Left ventricle myocardium inferior (tissue), 1 donor: ENCODE results near the gene CFAP61. TPM values are rescaled to one million over a fixed set of nuclear protein-coding genes. Genes with fewer than 3 reads are reported as not detected.

Experiments
- DNase-seq: peaks from one replicate; pipeline ENCODE4 v3.0.0-alpha.2; 2020
- H3K27ac ChIP-seq: fragments of 200-600 bp; replicated peaks from 2 replicates; pipeline ENCODE4 v1.8.0; 2021
- H3K27me3 ChIP-seq: fragments of 200-600 bp; 2 replicates; pipeline ENCODE4 v1.8.0; 2021; ENCODE audit warnings: low read depth
- H3K36me3 ChIP-seq: fragments of 200-600 bp; 2 replicates; pipeline ENCODE4 v1.8.0; 2021
- H3K4me1 ChIP-seq: fragments of 200-600 bp; 2 replicates; pipeline ENCODE4 v1.8.0; 2021
- H3K4me3 ChIP-seq: fragments of 200-600 bp; 2 replicates; pipeline ENCODE4 v1.8.0; 2021; ENCODE audit warnings: mild to moderate bottlenecking, moderate library complexity
- H3K9me3 ChIP-seq: fragments of 200-600 bp; replicated peaks from 2 replicates; pipeline ENCODE4 v1.8.0; 2021
- CTCF ChIP-seq: fragments of 200-600 bp; IDR thresholded peaks from 2 replicates; pipeline ENCODE4 v1.8.0; 2021; ENCODE audit warnings: antibody characterized with exemption, mild to moderate bottlenecking, borderline replicate concordance
- intact Hi-C: fragments of 100-400 bp; cut with micrococcal nuclease; formaldehyde crosslinking; loops from one replicate; pipeline ENCODE4 v1.11.0; 2022
- total RNA-seq: library from RNA; stranded (reverse); fragmentation: NEBNext Ultra II Directional; extraction: Animal tissue kit (Norgen Biotek cat#: 25700); gene quantifications from one replicate; pipeline ENCODE4 v1.2.1, GENCODE V29; 2021
- donor health status: DM: no; HTN: yes; CAD: no; lungs with severe emphysema.

Gene CFAP61
- total RNA-seq, 1 donor from 2014 or later = 54.8 TPM

DNA sequence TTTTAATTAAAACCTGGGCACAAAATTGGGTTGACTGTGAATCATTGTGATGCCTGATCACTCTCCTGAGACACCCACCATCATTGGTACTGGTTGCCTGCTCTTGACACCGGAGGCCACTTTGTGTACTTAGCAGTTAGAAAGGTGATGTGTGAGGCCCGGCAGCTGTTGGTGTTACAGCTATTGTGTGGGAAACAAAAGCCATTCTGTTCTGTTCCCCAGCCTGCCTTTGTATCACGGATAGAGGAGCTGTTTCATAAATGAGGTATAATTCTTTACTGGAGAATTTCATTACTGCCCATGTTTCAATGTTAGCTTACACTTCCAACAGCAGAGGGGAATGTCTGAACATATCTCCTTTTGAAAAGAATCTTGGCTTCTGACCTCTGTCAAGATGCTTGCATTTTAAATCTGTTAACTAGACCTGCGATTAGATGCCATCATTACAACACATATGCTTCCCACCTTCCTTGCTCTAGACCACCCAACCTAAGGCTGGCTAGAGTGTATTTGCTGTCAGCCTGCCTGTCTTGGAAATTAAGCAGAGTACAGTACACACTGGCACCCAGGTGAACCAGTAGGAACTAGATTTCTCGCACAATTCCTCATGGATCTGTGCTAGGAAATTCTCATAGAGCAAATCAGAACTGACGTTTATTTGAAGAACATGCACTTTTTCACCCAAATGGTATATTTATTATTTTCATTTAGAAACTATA lies 173.2 kb downstream of the CFAP61 start:
- TF ChIP-seq CTCF = no peak
- Histone ChIP-seq H3K4me3 (no peak overlapping the region), H3K27me3 (no peaks in the 10 kb centered on the region), H3K36me3 (no peaks in the 10 kb centered on the region), H3K27ac (no peak overlapping the region), H3K4me1 (peaks cover 13% of the 10 kb centered on the region), H3K9me3 (peaks cover 17% of the 10 kb centered on the region)
- intact Hi-C loops = no loop called here
- DNase-seq = no peak

DNA sequence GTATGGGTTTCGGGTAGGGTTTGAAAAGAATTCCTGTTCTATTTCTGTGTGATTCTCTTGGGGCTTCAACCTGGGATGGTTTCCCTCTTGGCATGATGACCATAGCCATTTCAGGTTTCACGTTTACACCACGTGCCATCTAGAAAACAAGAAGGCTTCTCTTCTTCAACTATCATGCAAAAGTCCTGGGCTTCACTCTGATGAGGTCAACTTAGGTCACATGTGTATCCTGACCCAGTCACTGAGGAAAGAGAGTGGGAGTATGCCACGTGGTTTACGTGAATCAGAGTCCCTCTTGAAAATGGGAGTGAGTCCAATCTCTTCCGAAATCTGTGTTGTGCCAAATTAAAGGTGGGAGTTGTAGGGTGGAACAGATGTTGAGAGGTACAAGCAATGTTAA lies 174.2 kb downstream of the CFAP61 start:
- no peak for DNase-seq
- intact Hi-C loops = no loop called here
- no peaks in the 10 kb centered on the region for H3K27me3 ChIP-seq
- no peak overlapping the region for H3K4me3 ChIP-seq
- H3K27ac ChIP-seq = no peak overlapping the region
- peaks cover 17% of the 10 kb centered on the region for H3K9me3 ChIP-seq
- TF ChIP-seq CTCF = no peak
- H3K36me3 ChIP-seq = no peaks in the 10 kb centered on the region
- peaks cover 13% of the 10 kb centered on the region for H3K4me1 ChIP-seq

DNA sequence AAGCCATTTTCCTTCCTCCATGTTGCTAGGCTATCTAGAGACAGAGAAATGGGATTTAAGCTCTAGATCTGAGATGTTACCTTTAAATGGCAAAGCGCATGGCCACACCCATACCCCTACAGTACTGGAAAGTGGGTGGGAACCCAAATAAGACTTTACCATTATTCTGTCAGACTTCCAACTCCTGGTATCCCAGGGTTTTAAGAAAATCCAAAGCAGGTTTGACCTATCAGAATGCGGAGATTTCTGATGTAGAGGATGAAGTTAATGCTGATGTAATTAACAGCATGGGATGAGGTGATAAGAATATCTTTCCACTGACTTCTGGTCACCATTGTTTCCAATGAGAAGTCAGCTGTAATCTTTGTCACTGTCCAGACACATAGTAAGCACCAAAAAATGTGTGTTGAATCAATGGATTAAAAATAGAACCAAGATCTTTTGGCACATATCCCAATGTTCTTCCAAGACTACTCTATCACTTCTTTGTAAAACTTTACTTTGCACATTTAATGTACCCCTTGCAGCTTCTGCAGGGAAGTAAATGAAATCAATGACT lies 174.8 kb downstream of the CFAP61 start:
- Histone ChIP-seq H3K27ac (no peak overlapping the region), H3K4me3 (no peak overlapping the region), H3K27me3 (no peaks in the 10 kb centered on the region), H3K9me3 (peaks cover 17% of the 10 kb centered on the region), H3K36me3 (no peaks in the 10 kb centered on the region), H3K4me1 (peaks cover 17% of the 10 kb centered on the region)
- intact Hi-C loops = no loop called here
- DNase-seq = no peak
- TF ChIP-seq CTCF = no peak

DNA sequence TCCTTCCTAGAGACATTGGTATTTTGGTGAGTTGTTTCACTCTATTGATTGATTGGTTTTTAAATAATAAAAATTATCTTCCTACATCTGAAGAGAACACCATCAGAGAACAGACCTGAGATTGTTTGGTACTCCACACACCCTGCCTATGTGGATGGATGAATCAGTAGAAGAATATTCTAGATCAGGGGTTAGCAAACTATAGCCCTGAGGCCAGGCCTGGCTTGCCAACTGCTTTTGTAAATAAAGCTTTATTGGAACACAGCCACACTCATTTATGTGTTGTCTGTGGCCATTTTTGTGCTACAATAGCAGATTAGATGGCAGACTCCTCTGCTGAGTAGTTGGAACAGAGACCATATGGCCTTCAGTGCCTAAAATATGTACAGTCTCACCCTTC lies 176.0 kb downstream of the CFAP61 start:
- intact Hi-C loops = no loop called here
- no peak overlapping the region for H3K4me3 ChIP-seq
- no peaks in the 10 kb centered on the region for H3K27me3 ChIP-seq
- no peaks in the 10 kb centered on the region for H3K36me3 ChIP-seq
- peaks cover 21% of the 10 kb centered on the region for H3K4me1 ChIP-seq
- TF ChIP-seq CTCF = no peak
- H3K27ac ChIP-seq = no peak overlapping the region
- H3K9me3 ChIP-seq = peaks cover 17% of the 10 kb centered on the region
- DNase-seq = no peak

- peak overlapping the region; percentile 36 for H3K27ac ChIP-seq
- peaks cover 21% of the 10 kb centered on the region for H3K4me1 ChIP-seq
Observed at GRCh38 chr20:20229595-20229994, 177.3 kb downstream of the CFAP61 start.

More at GRCh38 chr20:20229595-20229994, 177.3 kb downstream of the CFAP61 start:
- no peaks in the 10 kb centered on the region for H3K27me3 ChIP-seq
- no peak for DNase-seq
- H3K36me3 ChIP-seq = no peaks in the 10 kb centered on the region
- TF ChIP-seq CTCF = no peak
- no peak overlapping the region for H3K4me3 ChIP-seq
- intact Hi-C loops = no loop called here
- peaks cover 17% of the 10 kb centered on the region for H3K9me3 ChIP-seq
